H9 (cell line): ENCODE data around the gene P4HTM. TPM values are rescaled to one million over a fixed set of nuclear protein-coding genes. Genes with fewer than 3 reads are reported as not detected.

Source experiments
- DNase-seq: peaks from one replicate; pipeline ENCODE4 v3.0.0-alpha.2; 2017
- H2AFZ ChIP-seq: one replicate; pipeline ENCODE4 v1.6.1; 2013; ENCODE audit warnings: mild to moderate bottlenecking, low read length, control low read depth, moderate library complexity
- H2AK5ac ChIP-seq: 2 replicates; pipeline ENCODE4 v1.6.1; 2013; ENCODE audit warnings: low read length, control low read depth, mixed read lengths; ENCODE audit not compliant: insufficient read length
- H2BK120ac ChIP-seq: one replicate; pipeline ENCODE4 v1.6.1; 2013; ENCODE audit warnings: low read depth, mild to moderate bottlenecking, low read length, control low read depth, inconsistent platforms; ENCODE audit not compliant: poor library complexity, severe bottlenecking
- H2BK12ac ChIP-seq: 2 replicates; pipeline ENCODE4 v1.6.1; 2013; ENCODE audit warnings: low read length, control low read depth, mixed read lengths, low read depth; ENCODE audit not compliant: insufficient read length
- H2BK15ac ChIP-seq: 2 replicates; pipeline ENCODE4 v1.6.1; 2013; ENCODE audit warnings: low read depth, low read length, control low read depth
- H2BK20ac ChIP-seq: one replicate; pipeline ENCODE4 v1.6.1; 2013; ENCODE audit warnings: low read depth, mild to moderate bottlenecking, low read length, control low read depth, inconsistent platforms; ENCODE audit not compliant: poor library complexity, severe bottlenecking
- H2BK5ac ChIP-seq: 2 replicates; pipeline ENCODE4 v1.6.1; 2013; ENCODE audit warnings: low read length, control low read depth, mixed read lengths; ENCODE audit not compliant: insufficient read length
- H3K14ac ChIP-seq: 2 replicates; pipeline ENCODE4 v1.6.1; 2013; ENCODE audit warnings: low read length, control low read depth; ENCODE audit not compliant: insufficient read depth
- H3K18ac ChIP-seq: 2 replicates; pipeline ENCODE4 v1.6.1; 2013; ENCODE audit warnings: low read depth, mild to moderate bottlenecking, mixed read lengths, low read length, control low read depth; ENCODE audit not compliant: insufficient read length
- H3K23ac ChIP-seq: 2 replicates; pipeline ENCODE4 v1.6.1; 2013; ENCODE audit warnings: low read length, control low read depth, mixed read lengths, low read depth; ENCODE audit not compliant: insufficient read length
- H3K23me2 ChIP-seq: 2 replicates; pipeline ENCODE4 v1.6.1; 2013; ENCODE audit warnings: low read depth, mild to moderate bottlenecking, mixed read lengths, low read length, control low read depth; ENCODE audit not compliant: insufficient read length, poor library complexity, severe bottlenecking
- H3K27ac ChIP-seq: 2 replicates; pipeline ENCODE4 v1.5.1; 2013; ENCODE audit warnings: low read length, control low read depth, mixed read lengths, low read depth; ENCODE audit not compliant: insufficient read length
- H3K27me3 ChIP-seq: 2 replicates; pipeline ENCODE4 v1.6.1; 2013; ENCODE audit warnings: low read length, control low read depth, inconsistent platforms; ENCODE audit not compliant: insufficient read depth
- H3K4ac ChIP-seq: 2 replicates; pipeline ENCODE4 v1.6.1; 2013; ENCODE audit warnings: low read depth, mild to moderate bottlenecking, control low read depth, inconsistent platforms, low read length, moderate library complexity
- H3K4me1 ChIP-seq: 2 replicates; pipeline ENCODE4 v1.6.1; 2013; ENCODE audit warnings: low read length, control low read depth, inconsistent platforms; ENCODE audit not compliant: insufficient read depth
- H3K4me2 ChIP-seq: 2 replicates; pipeline ENCODE4 v1.6.1; 2013; ENCODE audit warnings: low read length, control low read depth, mixed read lengths; ENCODE audit not compliant: insufficient read length, insufficient read depth
- H3K56ac ChIP-seq: 2 replicates; pipeline ENCODE4 v1.6.1; 2013; ENCODE audit warnings: low read depth, mild to moderate bottlenecking, mixed read lengths, low read length, control low read depth; ENCODE audit not compliant: insufficient read length
- H3K79me1 ChIP-seq: 2 replicates; pipeline ENCODE4 v1.6.1; 2013; ENCODE audit warnings: low read depth, mild to moderate bottlenecking, moderate library complexity, low read length, control low read depth, inconsistent platforms; ENCODE audit not compliant: insufficient read depth, poor library complexity, severe bottlenecking
- H3K79me2 ChIP-seq: 2 replicates; pipeline ENCODE4 v1.6.1; 2013; ENCODE audit warnings: low read length, control low read depth, inconsistent platforms; ENCODE audit not compliant: insufficient read depth
- H3K9ac ChIP-seq: 2 replicates; pipeline ENCODE4 v1.6.1; 2013; ENCODE audit warnings: low read length, control low read depth, mixed read lengths; ENCODE audit not compliant: insufficient read length; ENCODE audit errors: extremely low read depth
- H3K9me3 ChIP-seq: one replicate; pipeline ENCODE4 v1.6.1; 2013; ENCODE audit warnings: low read depth, low read length, inconsistent platforms; ENCODE audit not compliant: control insufficient read depth
- H3T11ph ChIP-seq: one replicate; pipeline ENCODE4 v1.6.1; 2013; ENCODE audit warnings: mild to moderate bottlenecking, low read length, control low read depth, inconsistent platforms
- H4K20me1 ChIP-seq: one replicate; pipeline ENCODE4 v1.6.1; 2013; ENCODE audit not compliant: control insufficient read depth, insufficient read length, insufficient read depth
- H4K5ac ChIP-seq: 2 replicates; pipeline ENCODE4 v1.6.1; 2013; ENCODE audit warnings: low read depth, mild to moderate bottlenecking, mixed read lengths, low read length, control low read depth; ENCODE audit not compliant: insufficient read length
- H4K8ac ChIP-seq: replicated peaks from 2 replicates; pipeline ENCODE4 v1.6.1; 2013; ENCODE audit warnings: low read length, control low read depth, mixed read lengths, low read depth; ENCODE audit not compliant: insufficient read length
- H4K91ac ChIP-seq: 2 replicates; pipeline ENCODE4 v1.6.1; 2013; ENCODE audit warnings: low read depth, mild to moderate bottlenecking, moderate library complexity, mixed read lengths, low read length, control low read depth; ENCODE audit not compliant: insufficient read length
- H3K27ac Mint-ChIP-seq, 3 experiments: 2 replicates in 2 of 3; 3 replicates in 1 of 3; pipeline ENCODE4 v1.8.0; 2020 to 2021; ENCODE audit warnings: mixed read lengths in 3 of 3, mild to moderate bottlenecking in 1 of 3, moderate library complexity in 1 of 3
- H3K27me3 Mint-ChIP-seq: 2 replicates; pipeline ENCODE4 v1.8.0; 2021; ENCODE audit warnings: low read depth, mild to moderate bottlenecking, moderate library complexity, mixed read lengths
- H3K36me3 Mint-ChIP-seq, 3 experiments: 2 replicates in 2 of 3; 3 replicates in 1 of 3; pipeline ENCODE4 v1.8.0; 2020 to 2021; ENCODE audit warnings: low read depth in 3 of 3, mixed read lengths in 3 of 3; ENCODE audit not compliant: insufficient read depth in 1 of 3
- H3K4me1 Mint-ChIP-seq, 2 experiments: 2 replicates each; pipeline ENCODE4 v1.8.0; 2020; ENCODE audit warnings: mixed read lengths in 2 of 2
- H3K4me3 Mint-ChIP-seq, 2 experiments: 2 replicates in 1 of 2; 3 replicates in 1 of 2; pipeline ENCODE4 v1.8.0; 2020 to 2021; ENCODE audit warnings: mild to moderate bottlenecking in 2 of 2, mixed read lengths in 2 of 2, moderate library complexity in 1 of 2
- H3K9me3 Mint-ChIP-seq, 2 experiments: 2 replicates in 1 of 2; 3 replicates in 1 of 2; pipeline ENCODE4 v1.8.0; 2020; ENCODE audit warnings: mild to moderate bottlenecking in 2 of 2, mixed read lengths in 2 of 2, moderate library complexity in 1 of 2
- CTCF ChIP-seq: fragments of 200-600 bp; sonication (generic); conservative IDR thresholded peaks from 3 replicates; pipeline ENCODE4 v1.8.0; 2021; ENCODE audit warnings: antibody characterized with exemption, mild to moderate bottlenecking
- WGBS: extraction: QIAGEN DNeasy Blood & Tissue Kit; methylation state at CpG from one replicate; pipeline ENCODE4 v1.1.7; 2013; ENCODE audit warnings: missing lambda C conversion rate, low lambda C conversion rate, mixed read lengths; ENCODE audit not compliant: insufficient read length; ENCODE audit errors: extremely low coverage; 5-methylcytosine and 5-hydroxymethylcytosine counted together
- total RNA-seq: library from RNA; stranded (reverse); gene quantifications from 2 replicates; pipeline ENCODE4 v1.2.1, GENCODE V29; 2021

Gene P4HTM
- total RNA-seq, 1 experiment from 2014 or later, result 36.0 TPM

- no peak overlapping the region for H3K4me2 ChIP-seq
- no peak overlapping the region for H3K4ac ChIP-seq
- no peak overlapping the region for H2BK20ac ChIP-seq
- no peak overlapping the region for H3K9ac ChIP-seq
- H3K4me1 Mint-ChIP-seq, result peaks cover 18% of the 10 kb centered on the region in 2 experiments
- no peak overlapping the region for H3K23ac ChIP-seq
- TF ChIP-seq CTCF, result no peak
- H4K91ac ChIP-seq, result no peak overlapping the region
- peaks cover 8% of the 10 kb centered on the region; the same call in 1 of the 2 replicates for H3K4me1 ChIP-seq
- H2BK15ac ChIP-seq, result no peak overlapping the region
- no peak overlapping the region for H2BK120ac ChIP-seq
- no peaks in the 10 kb centered on the region for H3K79me1 ChIP-seq
- H3K27ac Mint-ChIP-seq, result peak overlapping the region in 2 of 3 experiments; percentile 61 to 62; a peak in 2 of 7 replicates
- WGBS, result no CpG with 5 or more reads among the region's 4 CpGs
- H3K56ac ChIP-seq, result no peak overlapping the region
- H2AK5ac ChIP-seq, result no peak overlapping the region
- H3K79me2 ChIP-seq, result no peaks in the 10 kb centered on the region
- H4K5ac ChIP-seq, result no peak overlapping the region
- no peak for DNase-seq
- no peak overlapping the region for H3K18ac ChIP-seq
- no peak overlapping the region for H2AFZ ChIP-seq
- H3K4me3 Mint-ChIP-seq, result no peak overlapping the region
- H3T11ph ChIP-seq, result no peak overlapping the region
- no peaks in the 10 kb centered on the region for H4K20me1 ChIP-seq
- no peaks in the 10 kb centered on the region for H3K23me2 ChIP-seq
- H2BK5ac ChIP-seq, result no peak overlapping the region
- peaks cover 16 to 37% (median 24%) of the 10 kb centered on the region in 3 experiments; a peak in 6 of 7 replicates for H3K36me3 Mint-ChIP-seq
- no peaks in the 10 kb centered on the region for H3K27me3 ChIP-seq
- no peaks in the 10 kb centered on the region; a peak in 1 of 5 replicates for H3K9me3 Mint-ChIP-seq
- no peaks in the 10 kb centered on the region for H3K27me3 Mint-ChIP-seq
- H3K9me3 ChIP-seq, result no peaks in the 10 kb centered on the region
- H2BK12ac ChIP-seq, result no peak overlapping the region
- no peak overlapping the region for H3K14ac ChIP-seq
- no peak overlapping the region for H3K27ac ChIP-seq
- H4K8ac ChIP-seq, result no peak overlapping the region
Observed at GRCh38 chr3:48960841-48961413, 29.1 kb upstream of the P4HTM start.
